GM19397 (cell line): ENCODE results near the gene KIF12.

ENCODE experiments used
- ATAC-seq: cut with Tn5 transposase; IDR thresholded peaks from one replicate; pipeline ENCODE4 v1.9.1; 2021; ENCODE audit warnings: mild to moderate bottlenecking, moderate library complexity; ENCODE audit not compliant: unreplicated experiment

KIF12 gene

DNA sequence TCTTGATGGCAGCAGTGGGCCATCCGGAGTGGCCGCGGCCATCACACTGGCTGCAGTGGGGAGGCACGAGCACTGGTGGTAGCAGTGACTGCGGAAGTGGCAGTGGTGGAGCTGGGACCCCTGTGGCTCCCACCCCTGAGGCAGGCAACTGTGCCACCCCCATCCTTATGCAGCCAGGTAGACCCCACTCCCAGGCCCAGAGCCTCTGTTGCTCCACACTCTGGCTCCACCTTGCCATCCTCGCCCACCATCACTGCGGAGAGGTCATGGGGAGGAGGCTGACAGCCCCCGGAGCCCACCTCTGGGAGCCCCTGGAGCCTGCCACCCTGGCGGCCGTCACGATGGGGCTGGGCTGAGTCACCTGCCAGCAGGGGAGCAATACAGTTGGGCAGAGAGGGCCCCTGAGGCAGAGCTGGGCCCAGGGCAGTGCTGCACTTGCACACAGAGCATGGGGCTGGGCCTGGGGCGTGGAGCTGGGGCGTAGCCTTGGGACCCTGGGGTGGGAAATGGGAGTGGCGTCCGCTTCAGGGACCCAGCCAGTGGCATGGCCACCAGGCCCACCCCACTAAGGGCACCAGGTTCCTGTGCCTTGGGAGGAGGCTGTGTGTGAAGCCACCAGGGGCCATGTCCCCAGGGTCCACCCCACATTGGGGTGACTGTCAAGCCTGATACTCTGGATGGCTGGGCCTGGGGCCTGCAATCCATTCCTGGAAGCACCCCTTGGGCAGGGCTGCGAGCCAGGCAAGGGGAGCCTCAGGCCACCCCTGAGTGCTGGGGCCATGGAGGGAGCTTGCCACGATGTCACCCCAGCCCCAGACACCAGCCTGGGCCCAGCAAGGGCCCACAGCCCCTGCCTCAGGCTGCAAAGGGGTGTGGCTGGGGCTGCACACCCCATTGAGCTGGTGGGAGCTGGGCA lies 28.6 kb downstream of the KIF12 start:
- ATAC-seq = no peak

- ATAC-seq = no peak
Measured at GRCh38 chr9:114069476-114070187, 29.5 kb downstream of the KIF12 start.

- ATAC-seq = no peak
Measured at GRCh38 chr9:114065304-114065703, 33.8 kb downstream of the KIF12 start.

GRCh38 chr9:114061830-114062474 lies 37.1 kb downstream of the KIF12 start:
- no peak for ATAC-seq

DNA sequence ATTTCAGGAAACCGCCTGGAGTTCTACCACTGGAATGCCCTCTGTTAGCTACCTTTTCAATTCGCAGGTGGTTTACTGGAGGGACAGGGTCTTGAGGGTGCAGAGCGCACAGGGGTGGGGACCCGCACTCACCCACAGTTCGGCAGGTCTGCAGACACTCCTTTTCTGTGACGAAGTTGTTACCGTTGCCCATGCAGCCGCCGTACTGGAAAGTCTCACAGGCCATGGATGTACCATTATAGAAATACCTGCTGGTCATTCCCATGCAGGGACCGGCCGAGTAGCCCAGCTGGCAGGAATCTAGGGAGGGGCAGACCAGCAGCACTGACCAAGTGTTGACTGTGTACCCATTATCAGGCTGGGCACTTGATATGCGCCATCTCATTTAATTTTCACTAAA lies 37.8 kb downstream of the KIF12 start:
- ATAC-seq = no peak

DNA sequence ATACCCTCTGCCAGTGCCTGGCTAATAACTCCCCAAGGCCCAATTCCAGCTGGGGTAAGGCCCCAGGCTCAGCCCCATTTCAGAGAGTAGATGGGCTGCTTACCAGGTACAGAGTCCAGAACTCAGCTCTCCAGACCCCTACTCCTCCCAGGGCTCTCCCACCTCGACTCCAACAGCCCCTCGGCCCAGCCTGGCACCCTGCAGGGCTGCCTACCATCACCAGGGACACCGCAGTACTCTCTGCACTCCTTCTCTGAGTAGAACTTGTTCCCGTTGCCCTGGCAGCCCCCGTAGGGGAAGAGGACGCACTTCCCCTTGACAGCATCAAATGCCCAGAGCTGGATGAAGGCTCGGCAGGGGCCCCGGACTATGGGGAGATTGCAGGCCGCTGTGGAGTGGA lies 38.4 kb downstream of the KIF12 start:
- ATAC-seq = no peak

- ATAC-seq = no peak
Measured at GRCh38 chr9:114060070-114060469, 39.0 kb downstream of the KIF12 start.

GRCh38 chr9:114059047-114059803 lies 39.9 kb downstream of the KIF12 start:
- ATAC-seq = no peak

DNA sequence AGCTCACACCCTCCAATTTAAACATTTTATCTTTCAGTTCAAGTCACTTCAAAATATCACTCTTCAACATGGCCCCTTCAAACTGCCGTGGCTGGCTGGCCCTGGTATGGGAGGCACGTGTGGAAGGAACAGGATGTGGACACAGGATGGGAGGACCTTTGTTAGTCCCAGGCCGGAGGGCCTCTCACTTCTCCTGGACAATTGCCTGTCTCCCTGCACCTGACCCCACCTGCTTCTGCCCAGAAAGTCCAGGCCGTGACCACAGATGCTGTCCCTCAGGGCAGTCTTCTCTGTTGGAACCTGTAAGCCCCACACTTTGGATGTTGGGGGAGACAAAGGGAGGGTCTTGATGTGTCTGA lies 40.4 kb downstream of the KIF12 start:
- ATAC-seq = no peak

- no peak for ATAC-seq
Measured at GRCh38 chr9:114057161-114057885, 41.8 kb downstream of the KIF12 start.

DNA sequence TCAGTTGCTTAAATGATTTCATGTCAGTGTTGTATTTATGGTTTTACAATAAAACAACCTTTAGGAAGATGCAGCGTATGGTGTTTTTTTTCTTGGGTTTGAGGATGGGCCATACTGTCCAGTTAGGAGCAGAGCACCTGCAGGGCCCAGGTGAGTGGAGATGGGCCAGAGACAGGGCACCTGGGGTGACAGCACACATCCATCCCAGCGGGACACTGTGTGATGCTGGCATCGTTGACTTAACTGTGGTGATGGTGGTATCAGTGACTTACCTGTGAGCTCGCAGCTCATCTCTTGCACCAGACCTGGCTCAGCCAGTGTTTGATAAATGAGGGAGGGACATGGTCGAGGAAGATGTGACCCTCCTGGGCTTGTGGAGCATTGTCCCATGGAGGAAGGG lies 42.6 kb downstream of the KIF12 start:
- no peak for ATAC-seq

DNA sequence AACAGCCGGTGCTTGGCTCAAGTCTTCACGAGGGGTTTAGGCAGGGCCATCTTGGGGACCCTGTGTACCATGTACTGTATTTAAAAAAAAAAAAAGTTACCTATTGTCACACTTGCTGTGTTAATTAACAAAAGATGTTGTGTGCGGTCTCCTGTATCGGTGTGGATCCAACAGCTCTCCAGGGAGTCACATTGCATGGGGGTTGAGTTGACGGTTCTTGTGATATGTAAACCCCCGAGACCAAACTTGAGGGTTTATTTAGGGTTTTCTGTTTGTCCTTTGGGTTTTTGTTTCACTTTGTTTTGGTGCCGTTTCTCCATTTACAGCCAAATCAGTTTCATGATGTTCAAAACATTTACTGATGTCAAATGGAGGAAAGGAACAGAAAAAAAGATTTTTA lies 43.2 kb downstream of the KIF12 start:
- no peak for ATAC-seq

- ATAC-seq = no peak
Measured at GRCh38 chr9:114055061-114055460, 44.0 kb downstream of the KIF12 start.

DNA sequence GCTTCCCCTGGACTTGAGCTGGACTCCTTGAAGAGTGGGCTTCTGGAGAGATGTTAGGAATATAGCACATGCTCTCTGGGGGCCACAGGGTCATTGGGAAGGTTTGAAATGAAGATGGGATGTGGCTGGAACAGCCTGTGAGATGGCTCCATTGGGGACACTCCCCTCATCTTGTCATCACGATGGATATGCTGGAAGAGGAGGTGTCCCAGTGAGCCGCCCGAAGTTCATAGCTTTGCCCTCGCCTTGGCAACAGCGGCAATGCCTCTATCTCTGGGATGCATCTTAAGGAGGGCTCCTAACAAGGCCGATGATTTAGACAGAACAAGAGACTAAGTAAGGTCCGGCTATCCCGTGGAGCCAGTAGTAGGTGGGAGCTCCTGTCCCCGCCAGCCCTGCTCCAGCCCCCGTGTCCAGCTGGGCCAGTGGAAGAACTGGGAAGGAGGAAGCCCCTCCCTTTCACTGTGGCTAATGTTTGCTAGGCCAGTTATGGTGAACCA lies 44.9 kb downstream of the KIF12 start:
- no peak for ATAC-seq

- ATAC-seq = no peak
Measured at GRCh38 chr9:114053246-114054005, 45.7 kb downstream of the KIF12 start.

GRCh38 chr9:114051706-114052105 lies 47.4 kb downstream of the KIF12 start:
- no peak for ATAC-seq

- ATAC-seq = no peak
Measured at GRCh38 chr9:114051281-114051680, 47.8 kb downstream of the KIF12 start.

DNA sequence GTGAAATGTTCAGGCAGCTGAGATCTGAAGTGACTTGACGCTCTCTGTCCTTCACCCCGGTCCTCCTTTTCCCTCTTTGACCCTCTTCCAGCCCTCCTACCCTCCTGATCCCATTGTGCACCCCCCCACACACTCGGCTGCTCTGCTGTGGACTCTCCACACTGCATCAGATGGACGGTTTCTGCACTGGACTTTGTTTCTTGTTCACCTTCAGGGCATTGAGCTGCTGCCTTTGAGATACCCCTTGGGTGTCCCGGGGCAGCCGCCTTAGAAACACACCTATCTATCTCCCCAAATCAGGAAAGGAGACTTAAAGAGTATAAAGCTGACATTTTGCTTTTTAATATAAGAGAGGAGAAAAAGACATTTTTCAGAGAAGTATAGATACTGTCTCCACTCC lies 48.4 kb downstream of the KIF12 start:
- ATAC-seq = no peak

GRCh38 chr9:114050226-114050568 lies 48.9 kb downstream of the KIF12 start:
- ATAC-seq = no peak
